ENCODE results near the gene COX5A. TPM values are rescaled to one million over a fixed set of nuclear protein-coding genes. Genes with fewer than 3 reads are reported as not detected.

The COX5A gene
- total and polyA plus RNA-seq, 9 donors = 24.8 to 158 (median 75.0) TPM

GRCh38 chr15:74960995-74961588, 23.2 kb upstream of the COX5A start:
- 29 to 40% (median 29%) methylated on average over 3 of the region's 3 CpGs for WGBS, 3 donors
- no peaks in the 10 kb centered on the region for H3K36me3 ChIP-seq

GRCh38 chr15:74960286-74960685, 22.4 kb upstream of the COX5A start:
- H3K4me1 ChIP-seq (ENCODE audit: insufficient read depth) = peaks cover 1% of the 10 kb centered on the region

More at GRCh38 chr15:74960995-74961588, 23.2 kb upstream of the COX5A start:
- Histone ChIP-seq H3K27ac (no peak overlapping the region), H3K4me1 (ENCODE audit: insufficient read depth) (peaks cover 1% of the 10 kb centered on the region), H3K9me3 (no peaks in the 10 kb centered on the region), H3K4me3 (no peak overlapping the region), H3K27me3 (no peaks in the 10 kb centered on the region)
- intact Hi-C loops (cut with DNase I) = no loop called here
- TF ChIP-seq POLR2A (IDR thresholded peaks at IDR 0.05) = no peak
- TF ChIP-seq EP300 (IDR thresholded peaks at IDR 0.05) = no peak
- TF ChIP-seq CTCF (IDR thresholded peaks at IDR 0.05) = no peak
- no peak for DNase-seq

DNA sequence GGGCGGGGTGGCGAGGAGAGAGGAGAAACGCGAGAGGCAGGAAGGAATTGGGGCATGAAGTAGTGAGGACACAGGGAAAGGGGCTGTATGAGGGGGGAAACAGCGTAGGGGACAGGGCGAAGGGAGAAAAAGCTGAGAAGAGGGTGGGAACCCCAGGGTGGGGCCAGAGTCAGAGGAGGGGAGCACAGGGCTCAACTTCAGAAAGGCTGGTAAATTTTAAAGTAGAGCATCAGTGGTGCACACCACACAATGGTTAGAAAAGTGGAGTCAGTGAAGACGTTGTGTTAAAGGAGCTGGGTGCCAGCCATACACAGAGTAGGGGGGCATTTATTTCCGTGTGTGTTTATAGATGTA, 21.7 kb upstream of the COX5A start:
- H3K4me3 ChIP-seq = no peak overlapping the region
- DNase-seq = no peak
- peaks cover 1% of the 10 kb centered on the region for H3K4me1 ChIP-seq (ENCODE audit: insufficient read depth)
- H3K9me3 ChIP-seq = no peaks in the 10 kb centered on the region
- no peaks in the 10 kb centered on the region for H3K27me3 ChIP-seq
- H3K27ac ChIP-seq = no peak overlapping the region
- TF ChIP-seq POLR2A (IDR thresholded peaks at IDR 0.05) (no peak), EP300 (IDR thresholded peaks at IDR 0.05) (no peak), CTCF (IDR thresholded peaks at IDR 0.05) (no peak)
- WGBS, 3 donors = 8 to 15% (median 13%) methylated on average over 8 of the region's 8 CpGs
- intact Hi-C loops (cut with DNase I) = loop anchor here in 3 of 4 donors (5.0 to 10.0 kb wide), 4 partner anchors 63 to 248 kb away; partner anchors contain the start of genes C15orf39 (in 1 of the 3), CSK (in 1 of the 3) and PPCDC (in 1 of the 3)
- H3K36me3 ChIP-seq = no peaks in the 10 kb centered on the region

More at GRCh38 chr15:74960286-74960685, 22.4 kb upstream of the COX5A start:
- Histone ChIP-seq H3K27me3 (no peaks in the 10 kb centered on the region), H3K36me3 (no peaks in the 10 kb centered on the region), H3K4me3 (no peak overlapping the region), H3K27ac (no peak overlapping the region), H3K9me3 (no peaks in the 10 kb centered on the region)
- TF ChIP-seq EP300 (IDR thresholded peaks at IDR 0.05) (no peak), POLR2A (IDR thresholded peaks at IDR 0.05) (no peak), CTCF (IDR thresholded peaks at IDR 0.05) (no peak)
- 71 to 100% (median 92%) methylated on average over 1 of the region's 1 CpG for WGBS, 3 donors
- intact Hi-C loops (cut with DNase I) = no loop called here
- no peak for DNase-seq

GRCh38 chr15:74958908-74959585, 21.2 kb upstream of the COX5A start:
- no peaks in the 10 kb centered on the region for H3K27me3 ChIP-seq
- peak in 1 of 5 donors; percentile 35 for DNase-seq
- peaks cover 1% of the 10 kb centered on the region for H3K4me1 ChIP-seq (ENCODE audit: insufficient read depth)
- peak overlapping the region; percentile 56 for H3K4me3 ChIP-seq
- no peak overlapping the region for H3K27ac ChIP-seq
- H3K36me3 ChIP-seq = no peaks in the 10 kb centered on the region
- WGBS, 3 donors = 5 to 8% (median 7%) methylated on average over 47 of the region's 47 CpGs
- no peak for TF ChIP-seq POLR2A (IDR thresholded peaks at IDR 0.05)
- TF ChIP-seq CTCF (IDR thresholded peaks at IDR 0.05) = no peak
- no peak for TF ChIP-seq EP300 (IDR thresholded peaks at IDR 0.05)
- H3K9me3 ChIP-seq = no peaks in the 10 kb centered on the region
- intact Hi-C loops (cut with DNase I) = loop anchor here in 3 of 4 donors (5.0 to 10.0 kb wide), 4 partner anchors 63 to 248 kb away; partner anchors contain the start of genes C15orf39 (in 1 of the 3), CSK (in 1 of the 3) and PPCDC (in 1 of the 3)
